ENCODE measurements around the gene AARS2. TPM values are rescaled to one million over a fixed set of nuclear protein-coding genes. Genes with fewer than 3 reads are reported as not detected.

The AARS2 gene
- total RNA-seq, 3 donors from 2014 or later = 12.5 to 21.1 (median 15.9) TPM

DNA sequence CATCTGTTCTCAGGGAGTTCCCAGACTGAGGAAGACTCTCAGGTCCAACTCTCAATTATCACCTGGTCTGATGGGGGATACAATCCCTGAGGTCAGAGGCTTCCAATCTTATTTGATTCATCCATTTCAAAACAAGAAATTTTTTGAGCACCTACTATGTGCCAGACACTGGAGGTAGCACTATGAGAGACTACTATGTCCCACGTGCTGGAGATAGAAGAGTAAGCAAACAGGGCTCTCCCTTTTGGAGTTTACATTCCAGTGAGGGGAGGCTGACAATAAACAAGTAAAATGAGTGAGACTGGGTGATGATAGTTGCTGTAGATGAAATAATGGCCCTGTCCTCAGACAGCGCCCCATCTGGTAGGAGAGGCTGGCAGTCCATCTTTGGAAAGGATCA, 26.4 kb downstream of the AARS2 start:
- no peak for DNase-seq
- no peaks in the 10 kb centered on the region for H3K36me3 ChIP-seq (ENCODE audit: low read depth)
- TF ChIP-seq, protein P1, sequence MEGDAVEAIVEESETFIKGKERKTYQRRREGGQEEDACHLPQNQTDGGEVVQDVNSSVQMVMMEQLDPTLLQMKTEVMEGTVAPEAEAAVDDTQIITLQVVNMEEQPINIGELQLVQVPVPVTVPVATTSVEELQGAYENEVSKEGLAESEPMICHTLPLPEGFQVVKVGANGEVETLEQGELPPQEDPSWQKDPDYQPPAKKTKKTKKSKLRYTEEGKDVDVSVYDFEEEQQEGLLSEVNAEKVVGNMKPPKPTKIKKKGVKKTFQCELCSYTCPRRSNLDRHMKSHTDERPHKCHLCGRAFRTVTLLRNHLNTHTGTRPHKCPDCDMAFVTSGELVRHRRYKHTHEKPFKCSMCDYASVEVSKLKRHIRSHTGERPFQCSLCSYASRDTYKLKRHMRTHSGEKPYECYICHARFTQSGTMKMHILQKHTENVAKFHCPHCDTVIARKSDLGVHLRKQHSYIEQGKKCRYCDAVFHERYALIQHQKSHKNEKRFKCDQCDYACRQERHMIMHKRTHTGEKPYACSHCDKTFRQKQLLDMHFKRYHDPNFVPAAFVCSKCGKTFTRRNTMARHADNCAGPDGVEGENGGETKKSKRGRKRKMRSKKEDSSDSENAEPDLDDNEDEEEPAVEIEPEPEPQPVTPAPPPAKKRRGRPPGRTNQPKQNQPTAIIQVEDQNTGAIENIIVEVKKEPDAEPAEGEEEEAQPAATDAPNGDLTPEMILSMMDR (IDR thresholded peaks at IDR 0.05) = no peak
- no peaks in the 10 kb centered on the region for H3K9me3 ChIP-seq
- no peak for ATAC-seq
- intact Hi-C loops (cut with DNase I, micrococcal nuclease) = no loop called here
- H3K4me1 ChIP-seq (ENCODE audit: low read depth) = no peaks in the 10 kb centered on the region
- H3K4me3 ChIP-seq = no peak overlapping the region

DNA sequence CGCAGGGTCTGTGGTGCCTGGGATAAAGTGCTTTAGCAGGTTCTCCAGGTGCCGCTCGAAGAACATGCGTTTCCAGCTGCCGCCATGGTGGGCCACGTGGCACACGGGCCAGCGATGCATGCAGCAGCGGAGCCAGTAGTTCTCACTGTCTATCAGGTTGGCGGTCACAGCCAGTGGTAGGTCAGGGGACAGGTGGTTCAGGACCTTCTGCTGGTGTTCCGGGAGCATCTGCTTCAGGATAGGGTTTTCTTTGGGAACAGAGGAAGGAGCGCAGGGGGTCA, 26.9 kb downstream of the AARS2 start:
- no peaks in the 10 kb centered on the region for H3K36me3 ChIP-seq (ENCODE audit: low read depth)
- TF ChIP-seq, protein P1 (IDR thresholded peaks at IDR 0.05) = no peak
- H3K4me1 ChIP-seq (ENCODE audit: low read depth) = no peaks in the 10 kb centered on the region
- ATAC-seq (no peak), DNase-seq (no peak)
- H3K4me3 ChIP-seq = no peak overlapping the region
- intact Hi-C loops (cut with DNase I, micrococcal nuclease) = no loop called here
- H3K9me3 ChIP-seq = no peaks in the 10 kb centered on the region

DNA sequence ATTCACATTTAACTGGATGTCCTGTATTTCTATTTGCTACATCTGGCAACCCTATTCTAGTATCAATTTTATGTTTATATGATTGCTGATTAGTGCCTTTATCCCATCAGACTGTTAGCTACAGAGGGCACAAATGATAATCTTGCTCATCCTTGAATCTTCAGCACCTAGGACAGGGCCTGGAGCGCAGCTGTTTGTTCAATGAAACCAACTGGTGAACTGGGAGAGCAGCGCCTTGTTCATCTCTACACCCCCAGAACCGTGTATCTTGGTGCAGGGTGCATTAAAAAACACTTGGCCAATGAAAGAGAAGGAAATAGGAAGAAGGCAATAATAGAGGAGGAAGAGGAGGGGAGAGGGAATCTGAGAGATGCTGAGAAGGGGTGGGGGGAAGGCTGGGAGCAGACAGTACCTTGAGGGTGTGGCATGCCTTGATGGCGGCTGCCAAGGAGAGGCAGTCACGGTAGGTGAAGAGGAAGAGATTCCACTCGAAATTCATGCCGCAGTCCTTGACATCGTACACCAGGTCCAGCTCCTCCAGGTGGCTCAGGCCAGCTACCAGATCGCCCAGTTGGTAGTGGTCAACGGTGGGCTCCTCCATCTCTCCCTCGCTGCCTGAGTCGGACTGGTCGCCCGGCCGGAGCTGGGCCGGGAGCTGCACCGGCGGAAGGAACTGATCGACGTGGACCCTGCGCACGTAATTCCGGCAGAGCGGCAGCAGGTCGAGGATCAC, 27.4 kb downstream of the AARS2 start:
- TF ChIP-seq, protein P1 (IDR thresholded peaks at IDR 0.05) = no peak
- ATAC-seq (no peak), DNase-seq (no peak)
- intact Hi-C loops (cut with DNase I, micrococcal nuclease) = no loop called here
- no peaks in the 10 kb centered on the region for H3K9me3 ChIP-seq
- no peak overlapping the region for H3K4me3 ChIP-seq
- no peaks in the 10 kb centered on the region for H3K36me3 ChIP-seq (ENCODE audit: low read depth)
- H3K4me1 ChIP-seq (ENCODE audit: low read depth) = no peaks in the 10 kb centered on the region

DNA sequence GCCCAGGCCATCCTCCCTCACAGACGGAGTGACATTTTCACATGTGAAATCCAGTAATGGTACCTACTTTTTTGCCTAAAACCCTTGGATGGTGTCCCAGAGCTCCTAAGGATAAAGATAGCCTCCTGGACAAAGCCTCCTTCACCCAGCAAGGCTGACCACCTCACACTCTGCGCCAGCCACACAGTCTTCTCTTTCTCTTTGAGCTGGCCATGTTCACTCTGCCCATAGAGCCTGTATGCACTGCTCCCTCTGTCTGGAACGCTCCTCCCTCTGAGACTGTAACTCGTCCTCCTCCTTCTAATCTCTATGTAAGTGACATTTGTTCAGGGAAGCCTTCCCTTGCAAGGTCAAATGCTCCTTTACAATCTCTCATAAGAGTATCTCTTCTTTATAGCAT, 28.3 kb downstream of the AARS2 start:
- TF ChIP-seq, protein P1 (IDR thresholded peaks at IDR 0.05) = no peak
- Histone ChIP-seq H3K4me3 (no peak overlapping the region), H3K9me3 (no peaks in the 10 kb centered on the region), H3K36me3 (ENCODE audit: low read depth) (no peaks in the 10 kb centered on the region), H3K4me1 (ENCODE audit: low read depth) (no peaks in the 10 kb centered on the region)
- intact Hi-C loops (cut with DNase I, micrococcal nuclease) = no loop called here
- no peak for DNase-seq
- no peak for ATAC-seq

DNA sequence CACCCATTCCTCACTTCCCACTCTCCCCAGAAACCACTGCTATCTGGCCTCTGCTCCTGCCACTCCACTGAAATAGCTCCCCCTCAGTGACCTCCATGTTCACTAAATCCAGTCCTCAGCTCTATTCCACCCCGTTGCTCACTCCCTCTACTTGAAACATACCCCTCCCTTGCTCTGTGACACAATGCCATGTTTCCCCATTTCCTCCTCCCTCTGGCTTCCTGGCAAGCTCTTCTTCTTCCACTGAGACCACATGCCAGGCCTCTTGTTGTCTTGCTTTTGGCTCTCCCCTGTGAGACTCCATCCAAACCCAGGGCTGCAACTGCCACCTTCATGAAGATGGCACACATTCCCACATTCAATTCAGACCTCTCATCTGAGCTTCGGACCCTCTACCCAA, 29.0 kb downstream of the AARS2 start:
- intact Hi-C loops (cut with DNase I, micrococcal nuclease) = no loop called here
- no peaks in the 10 kb centered on the region for H3K9me3 ChIP-seq
- no peak overlapping the region for H3K4me3 ChIP-seq
- ATAC-seq = no peak
- H3K4me1 ChIP-seq (ENCODE audit: low read depth) = no peaks in the 10 kb centered on the region
- TF ChIP-seq, protein P1 (IDR thresholded peaks at IDR 0.05) = no peak
- H3K36me3 ChIP-seq (ENCODE audit: low read depth) = no peaks in the 10 kb centered on the region
- DNase-seq = no peak

Data from mucosa of descending colon (tissue), 3 donors.